GM21723 (cell line): ENCODE data around the gene VEGFA.
"Not testable (repeated sequence)": the region's sequence is repeated elsewhere in the genome, so short reads cannot be mapped to it uniquely, and the experiment has no call there.

Source experiments
- ATAC-seq: cut with Tn5 transposase; IDR thresholded peaks from one replicate; pipeline ENCODE4 v1.9.1; 2021; ENCODE audit warnings: mild to moderate bottlenecking, moderate library complexity; ENCODE audit not compliant: unreplicated experiment

The VEGFA gene

DNA sequence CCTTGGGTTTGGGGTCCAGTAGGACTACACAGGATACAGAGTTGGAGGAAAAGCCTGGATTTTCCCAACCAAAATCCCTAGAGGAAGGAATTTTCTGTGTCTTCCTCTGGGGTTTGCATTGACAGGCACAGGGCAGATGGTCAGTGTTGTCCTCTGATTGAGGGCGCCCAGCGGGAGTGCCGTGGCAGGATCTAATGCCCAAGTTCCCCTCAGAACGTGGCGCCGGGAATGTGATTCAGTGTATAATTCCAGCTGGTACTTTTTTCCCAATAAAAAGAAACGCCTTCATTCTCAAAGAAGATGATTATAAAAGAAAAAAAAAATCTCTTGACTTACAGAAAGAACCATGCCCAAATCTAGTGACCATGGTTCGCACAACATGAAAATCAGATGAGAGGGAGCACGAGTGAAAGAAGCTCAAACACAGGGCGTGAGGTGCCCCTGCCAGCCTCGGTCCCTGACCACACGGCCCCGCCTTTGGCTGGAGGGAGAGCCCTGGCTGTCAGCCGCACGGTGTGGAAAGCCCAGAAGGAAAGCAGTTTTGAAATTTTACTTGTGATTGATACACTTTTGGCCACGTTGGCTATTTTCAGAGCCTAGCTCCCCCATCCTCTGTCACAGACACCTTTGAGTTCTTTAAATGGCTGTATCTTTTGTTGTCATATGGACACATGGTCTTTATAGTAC lies 31.6 kb downstream of the VEGFA start:
- no peak for ATAC-seq

DNA sequence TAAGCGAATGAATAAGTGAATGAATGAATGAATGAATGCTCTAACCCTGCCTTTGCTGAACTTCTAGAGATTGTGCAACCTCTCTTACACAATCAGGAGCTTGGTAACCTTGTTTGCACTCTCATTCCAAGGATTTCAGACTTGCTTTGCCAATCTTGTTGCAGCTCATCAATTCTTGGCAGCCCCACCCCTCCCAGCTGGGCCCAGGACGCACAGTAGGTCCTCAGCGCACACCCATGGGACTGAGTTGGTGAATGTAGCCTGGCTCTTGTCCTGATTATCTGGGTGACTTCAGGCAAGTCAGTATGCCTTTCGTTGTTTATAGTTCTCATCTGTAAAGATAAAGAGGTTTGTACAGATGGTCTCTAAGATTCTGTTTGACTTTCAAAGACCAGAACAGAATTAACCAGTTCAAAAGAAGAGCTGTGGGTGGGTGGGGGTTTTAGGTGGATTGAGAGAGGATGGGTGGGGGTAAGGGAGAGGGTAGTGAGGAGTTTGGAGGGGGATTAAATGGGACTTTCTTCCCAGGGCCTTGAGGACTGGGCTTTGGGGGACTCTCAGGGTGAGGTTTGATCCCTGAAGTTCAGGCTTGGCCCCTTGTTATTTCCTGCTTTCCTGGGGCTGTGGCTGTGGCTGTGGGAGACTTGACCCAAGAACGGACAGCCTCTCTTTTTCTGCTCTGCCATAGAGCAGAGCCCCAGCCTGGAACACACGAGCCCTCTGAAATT lies 33.2 kb downstream of the VEGFA start:
- ATAC-seq, result no peak

DNA sequence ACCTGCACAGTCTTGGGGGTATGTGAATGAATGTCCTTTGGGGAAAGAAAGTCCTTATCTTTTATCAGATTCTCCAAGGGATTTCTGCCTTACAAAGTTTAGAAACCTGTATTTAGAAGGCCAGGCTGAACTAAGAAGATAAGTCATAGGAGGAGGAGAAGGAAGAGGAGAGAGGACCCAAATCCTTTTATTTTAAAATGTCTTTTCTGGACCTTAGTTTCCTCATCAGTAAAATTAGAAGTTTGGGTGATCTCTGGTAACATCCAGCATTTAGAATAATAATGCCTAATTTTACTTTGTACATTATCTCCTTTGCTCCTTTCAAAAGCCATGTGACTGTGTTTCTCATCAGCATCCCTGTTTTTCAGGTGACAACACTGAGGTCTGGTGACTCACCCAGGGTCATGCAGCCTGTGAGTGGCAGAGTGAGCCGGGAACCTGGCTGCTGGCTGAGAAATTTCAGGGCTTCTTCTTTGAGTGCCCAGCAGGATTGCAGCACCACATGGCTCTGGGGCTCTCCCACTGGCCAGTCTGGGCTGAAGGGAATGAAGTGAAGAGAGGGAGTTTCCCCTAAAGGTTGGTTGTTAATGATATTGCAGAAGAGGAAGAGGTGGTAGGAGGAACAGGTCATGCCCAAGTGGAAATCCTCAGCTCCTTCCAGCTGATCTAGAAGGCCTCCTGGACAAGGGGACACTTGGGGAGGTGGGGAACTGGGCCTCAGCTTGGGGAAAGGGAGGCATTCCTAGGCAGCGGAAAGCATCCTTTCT lies 34.0 kb downstream of the VEGFA start:
- no peak for ATAC-seq

- ATAC-seq, result no peak
These were observed 34.7 kb downstream of the VEGFA start for GRCh38 chr6:43804550-43805223.

GRCh38 chr6:43805699-43806042 lies 35.7 kb downstream of the VEGFA start:
- no peak for ATAC-seq

- ATAC-seq, result no peak
These were observed 36.2 kb downstream of the VEGFA start for GRCh38 chr6:43806043-43806757.

DNA sequence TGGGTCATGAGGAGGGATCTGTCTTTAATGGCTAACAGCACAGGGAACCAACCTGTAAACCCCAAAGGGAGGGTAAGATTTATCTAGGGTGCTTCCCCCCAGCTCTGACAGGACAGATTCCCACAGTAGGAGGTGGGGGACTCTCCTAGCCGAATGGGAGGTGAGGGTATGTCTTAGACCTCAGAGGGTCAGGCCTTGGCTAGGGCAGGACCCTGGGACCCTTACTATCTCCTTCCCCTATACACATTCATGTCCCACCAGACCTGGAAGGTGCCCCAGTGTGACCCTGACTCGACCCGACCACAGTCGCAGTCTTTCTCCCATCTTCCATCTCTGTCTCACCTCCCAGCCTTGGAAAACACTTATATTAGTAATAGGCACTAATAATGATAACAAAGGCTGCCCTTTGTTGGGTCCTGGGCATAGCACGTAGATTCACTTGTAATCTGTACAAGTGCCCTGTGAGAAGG lies 36.8 kb downstream of the VEGFA start:
- no peak for ATAC-seq

- no peak for ATAC-seq
These were observed 37.4 kb downstream of the VEGFA start for GRCh38 chr6:43807228-43808061.

DNA sequence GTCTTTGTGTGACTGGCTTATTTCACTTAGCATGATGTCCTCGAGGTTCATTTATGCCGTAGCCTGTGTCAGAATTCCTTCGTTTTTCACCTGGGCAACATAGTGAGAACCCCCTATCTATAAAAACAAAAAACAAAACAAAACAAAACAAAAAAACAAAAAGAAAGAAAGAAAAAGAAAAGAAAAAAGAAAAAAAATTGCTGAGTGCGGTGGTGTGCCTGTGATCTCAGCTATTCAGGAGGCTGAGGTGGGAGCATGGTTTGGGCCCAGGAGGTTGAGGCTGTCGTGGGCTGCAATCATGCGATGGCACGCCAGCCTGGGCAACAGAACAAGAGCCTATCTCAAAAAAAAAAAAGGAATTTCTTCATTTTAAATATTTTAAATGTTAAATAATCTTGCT lies 38.4 kb downstream of the VEGFA start:
- no peak for ATAC-seq

DNA sequence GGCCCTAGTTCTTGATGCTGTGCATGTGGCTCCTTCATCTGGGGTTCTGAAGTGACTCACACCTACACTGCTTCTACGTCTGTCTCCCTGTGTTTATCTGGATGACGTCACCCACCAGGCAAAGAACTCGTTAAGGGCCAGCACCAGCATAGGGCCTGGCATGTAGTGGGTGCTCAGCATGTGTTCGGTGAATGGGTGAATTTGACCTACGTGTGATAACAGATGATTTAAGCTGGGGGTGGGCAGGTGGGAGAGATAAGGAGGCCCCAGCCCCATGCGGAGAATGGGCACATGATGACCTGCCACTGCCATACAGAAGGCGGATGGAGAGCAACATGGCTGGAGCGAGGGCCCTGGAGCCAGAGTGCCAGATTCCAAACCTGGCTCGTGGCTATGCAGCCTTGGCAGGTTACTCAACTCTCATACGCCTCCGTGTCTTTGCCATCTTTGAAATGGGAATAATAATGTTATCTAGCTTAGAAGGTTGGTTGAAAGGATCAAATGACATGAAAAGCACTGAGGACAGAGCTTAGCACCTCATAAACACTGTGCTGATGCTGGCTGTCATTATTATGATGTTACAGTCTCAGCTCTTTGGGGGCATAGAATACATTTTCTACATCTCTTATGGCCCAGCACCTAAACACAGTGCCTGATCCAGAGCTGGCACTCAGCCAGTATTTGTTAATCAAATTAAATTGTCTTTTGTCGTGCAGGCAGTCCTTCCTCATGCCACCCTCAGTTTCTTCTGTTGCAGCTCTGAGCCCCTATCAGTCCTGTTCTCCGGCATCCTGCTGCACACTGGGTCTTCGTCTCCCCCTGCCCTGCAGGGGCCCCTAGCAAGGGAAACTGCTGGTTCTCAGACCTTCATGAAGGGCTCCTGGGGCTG lies 39.6 kb downstream of the VEGFA start:
- no peak for ATAC-seq

GRCh38 chr6:43810965-43811732 lies 41.1 kb downstream of the VEGFA start:
- no peak for ATAC-seq

DNA sequence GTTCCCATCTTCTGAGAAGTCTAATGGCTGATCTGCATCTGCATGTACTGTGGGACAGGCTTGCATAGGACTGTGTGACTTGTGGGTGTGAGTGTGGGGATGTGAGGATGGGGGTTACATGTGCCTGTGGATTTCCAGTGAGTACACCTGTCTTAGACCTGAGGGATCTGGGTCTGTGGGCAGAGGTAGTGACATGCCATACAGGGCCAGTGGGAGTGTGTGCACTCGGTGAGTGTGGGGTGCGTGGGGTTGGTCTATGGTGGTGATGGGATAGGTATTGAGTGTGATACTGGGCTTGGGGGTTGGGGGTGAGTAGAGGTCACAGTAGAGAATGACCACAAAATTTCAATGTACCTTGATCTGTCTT lies 41.7 kb downstream of the VEGFA start:
- ATAC-seq, result no peak

DNA sequence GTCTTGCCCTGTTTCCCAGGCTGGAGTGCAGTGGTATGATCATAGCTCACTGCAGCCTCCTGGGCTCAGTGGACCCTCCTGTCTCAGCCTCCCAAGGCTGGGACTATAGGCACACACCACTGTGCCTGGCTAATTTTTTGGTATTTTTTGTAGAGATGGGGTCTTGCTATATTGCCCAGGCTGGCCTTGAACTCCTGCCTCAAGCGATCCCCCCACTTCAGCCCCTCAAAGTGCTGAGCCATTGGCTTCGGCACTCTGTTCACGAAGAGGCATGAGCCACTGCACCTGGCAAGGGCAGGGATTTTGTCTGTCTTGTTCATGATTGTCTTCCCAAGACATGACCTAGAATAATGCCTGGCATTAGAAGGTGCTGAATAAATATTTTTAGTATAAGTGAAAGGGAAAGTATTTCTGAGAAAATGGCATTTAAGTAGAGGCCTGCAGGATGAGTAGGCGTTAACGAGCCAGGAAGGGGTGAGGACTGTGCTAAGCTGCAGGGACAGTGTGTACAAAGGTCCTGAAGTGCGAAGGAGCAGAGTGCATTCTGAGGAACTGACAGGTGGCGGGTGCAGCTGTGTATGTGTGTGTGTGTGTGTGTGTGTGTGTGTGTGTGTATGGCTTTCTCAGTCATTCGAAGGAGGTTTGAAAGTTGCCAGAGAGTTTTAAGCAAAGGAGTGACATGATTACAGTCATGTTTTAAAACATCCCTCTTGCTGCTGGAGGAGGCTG lies 43.0 kb downstream of the VEGFA start:
- ATAC-seq, result no peak

DNA sequence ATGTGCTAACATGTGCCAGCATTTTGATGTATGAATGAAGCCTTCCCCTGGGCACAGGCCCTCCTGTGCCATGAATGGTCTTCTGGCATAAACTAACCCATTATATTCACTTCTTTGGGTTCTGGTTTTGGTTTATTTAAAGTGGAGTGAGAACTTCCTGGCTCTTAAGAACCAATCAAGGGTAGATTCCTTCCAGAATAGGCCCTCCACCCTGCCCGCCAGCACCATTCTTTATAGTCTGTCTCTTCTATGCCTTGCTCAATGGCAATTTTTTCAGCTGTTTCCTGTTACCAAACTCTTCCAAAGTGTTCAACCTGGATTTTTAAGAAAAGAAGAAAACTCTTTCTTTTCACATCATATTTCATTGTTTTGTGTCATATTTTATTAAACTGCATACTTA lies 44.1 kb downstream of the VEGFA start:
- no peak for ATAC-seq

GRCh38 chr6:43814865-43815264 lies 44.9 kb downstream of the VEGFA start:
- no peak for ATAC-seq

GRCh38 chr6:43817192-43817591 lies 47.2 kb downstream of the VEGFA start:
- ATAC-seq, result no peak

DNA sequence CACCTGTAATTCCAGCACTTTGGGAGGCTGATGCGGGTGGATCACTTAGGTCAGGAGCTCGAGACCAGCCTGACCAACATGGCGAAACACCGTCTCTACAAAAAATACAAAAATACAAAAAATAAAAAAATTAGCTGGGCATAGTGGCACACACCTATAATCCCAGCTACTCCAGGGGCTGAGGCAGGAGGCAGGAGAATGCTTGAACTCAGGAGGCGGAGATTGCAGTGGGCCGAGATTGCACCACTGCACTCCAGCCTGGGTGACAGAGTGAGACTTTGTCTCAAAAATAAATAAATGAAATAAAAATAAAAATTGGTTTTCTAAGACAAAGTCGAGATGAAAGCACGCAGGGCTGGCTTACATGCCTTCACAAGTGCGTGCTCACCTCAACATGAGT lies 49.0 kb downstream of the VEGFA start:
- not testable (repeated sequence) for ATAC-seq
